Activated T-helper 1 cell treated with anti-CD3 and anti-CD28 coated beads, Interleukin-12 subunit alpha, Interleukin-12 subunit beta, Interleukin-2, Interleukin-4 antibody, amounts not matched to agents 30 ng/mL and 10 ng/mL and 1 ng/mL, durations not matched to agents 14 hours and 24 hours and 36 hours (primary cell): ENCODE results near the gene AUTS2. TPM values are rescaled to one million over a fixed set of nuclear protein-coding genes. Genes with fewer than 3 reads are reported as not detected.
"Not testable (repeated sequence)": the region's sequence is repeated elsewhere in the genome, so short reads cannot be mapped to it uniquely, and the experiment has no call there.

ENCODE experiments used
- DNase-seq: peaks from one replicate; pipeline ENCODE4 v3.0.0; 2021; ENCODE audit warnings: low spot score
- H3K27ac Mint-ChIP-seq: one replicate; pipeline ENCODE4 v1.8.0; 2021; ENCODE audit warnings: mild to moderate bottlenecking, mixed read lengths
- H3K27me3 Mint-ChIP-seq: one replicate; pipeline ENCODE4 v1.8.0; 2022; ENCODE audit warnings: mild to moderate bottlenecking, moderate library complexity, mixed read lengths; ENCODE audit not compliant: insufficient read depth
- H3K36me3 Mint-ChIP-seq: one replicate; pipeline ENCODE4 v1.8.0; 2021; ENCODE audit warnings: low read depth, mixed read lengths
- H3K4me1 Mint-ChIP-seq: one replicate; pipeline ENCODE4 v1.8.0; 2021; ENCODE audit warnings: low read depth, mixed read lengths
- H3K4me3 Mint-ChIP-seq: one replicate; pipeline ENCODE4 v1.8.0; 2021; ENCODE audit warnings: mild to moderate bottlenecking, moderate library complexity, mixed read lengths
- H3K9me3 Mint-ChIP-seq: one replicate; pipeline ENCODE4 v1.8.0; 2021; ENCODE audit warnings: mixed read lengths
- intact Hi-C: fragments of 100-400 bp; cut with micrococcal nuclease; formaldehyde crosslinking; loops from one replicate; pipeline ENCODE4 v1.15.1; 2024
- total RNA-seq: library from RNA; stranded (reverse); gene quantifications from 2 replicates; pipeline ENCODE4 v1.2.3, GENCODE V29; 2022

Gene AUTS2
- total RNA-seq, 1 donor from 2014 or later, result 2.7 TPM

- no peak overlapping the region for H3K4me3 Mint-ChIP-seq
- DNase-seq, result no peak
- no peak overlapping the region for H3K27ac Mint-ChIP-seq
- H3K4me1 Mint-ChIP-seq, result no peaks in the 10 kb centered on the region
- H3K36me3 Mint-ChIP-seq, result no peaks in the 10 kb centered on the region
- intact Hi-C loops, result no loop called here
- H3K9me3 Mint-ChIP-seq, result peaks cover 8% of the 10 kb centered on the region
- H3K27me3 Mint-ChIP-seq, result no peaks in the 10 kb centered on the region
Observed at GRCh38 chr7:70717553-70718329, 1119.5 kb downstream of the AUTS2 start.

- Mint-ChIP-seq H3K27me3 (no peaks in the 10 kb centered on the region), H3K4me1 (no peaks in the 10 kb centered on the region), H3K4me3 (no peak overlapping the region)
Observed at GRCh38 chr7:70719125-70719524, 1120.8 kb downstream of the AUTS2 start.

GRCh38 chr7:70720191-70720873 is 1122.1 kb downstream of the AUTS2 start:
- H3K4me3 Mint-ChIP-seq, result no peak overlapping the region
- no peak for DNase-seq
- no peaks in the 10 kb centered on the region for H3K36me3 Mint-ChIP-seq
- intact Hi-C loops, result no loop called here
- no peak overlapping the region for H3K27ac Mint-ChIP-seq
- H3K27me3 Mint-ChIP-seq, result no peaks in the 10 kb centered on the region
- no peaks in the 10 kb centered on the region for H3K4me1 Mint-ChIP-seq
- H3K9me3 Mint-ChIP-seq, result no peaks in the 10 kb centered on the region

More at GRCh38 chr7:70719125-70719524, 1120.8 kb downstream of the AUTS2 start:
- DNase-seq, result no peak
- intact Hi-C loops, result no loop called here
- Mint-ChIP-seq H3K9me3 (peaks cover 7% of the 10 kb centered on the region), H3K36me3 (no peaks in the 10 kb centered on the region), H3K27ac (no peak overlapping the region)

- intact Hi-C loops, result no loop called here
- Mint-ChIP-seq H3K27ac (no peak overlapping the region), H3K4me3 (no peak overlapping the region), H3K27me3 (no peaks in the 10 kb centered on the region), H3K36me3 (no peaks in the 10 kb centered on the region), H3K9me3 (no peaks in the 10 kb centered on the region), H3K4me1 (no peaks in the 10 kb centered on the region)
- DNase-seq, result no peak
Observed at GRCh38 chr7:70721500-70721899, 1123.2 kb downstream of the AUTS2 start.

- DNase-seq, result no peak
- H3K27me3 Mint-ChIP-seq, result no peaks in the 10 kb centered on the region
- intact Hi-C loops, result no loop called here
- no peak overlapping the region for H3K27ac Mint-ChIP-seq
- no peaks in the 10 kb centered on the region for H3K4me1 Mint-ChIP-seq
- H3K36me3 Mint-ChIP-seq, result no peaks in the 10 kb centered on the region
- H3K4me3 Mint-ChIP-seq, result no peak overlapping the region
- H3K9me3 Mint-ChIP-seq, result no peaks in the 10 kb centered on the region
Observed at GRCh38 chr7:70723339-70723738, 1125.1 kb downstream of the AUTS2 start.

- H3K27me3 Mint-ChIP-seq, result no peaks in the 10 kb centered on the region
- no peak overlapping the region for H3K4me3 Mint-ChIP-seq
- H3K9me3 Mint-ChIP-seq, result no peaks in the 10 kb centered on the region
- DNase-seq, result no peak
- H3K36me3 Mint-ChIP-seq, result no peaks in the 10 kb centered on the region
- H3K4me1 Mint-ChIP-seq, result no peaks in the 10 kb centered on the region
- H3K27ac Mint-ChIP-seq, result no peak overlapping the region
- intact Hi-C loops, result no loop called here
Observed at GRCh38 chr7:70725448-70725847, 1127.2 kb downstream of the AUTS2 start.

GRCh38 chr7:70726294-70726693 is 1128.0 kb downstream of the AUTS2 start:
- H3K4me1 Mint-ChIP-seq, result no peaks in the 10 kb centered on the region
- H3K27me3 Mint-ChIP-seq, result no peaks in the 10 kb centered on the region

GRCh38 chr7:70726951-70727378 is 1128.7 kb downstream of the AUTS2 start:
- Mint-ChIP-seq H3K4me1 (no peaks in the 10 kb centered on the region), H3K36me3 (no peaks in the 10 kb centered on the region), H3K27me3 (no peaks in the 10 kb centered on the region), H3K9me3 (no peaks in the 10 kb centered on the region), H3K4me3 (no peak overlapping the region), H3K27ac (no peak overlapping the region)
- intact Hi-C loops, result no loop called here
- DNase-seq, result no peak

More at GRCh38 chr7:70726294-70726693, 1128.0 kb downstream of the AUTS2 start:
- intact Hi-C loops, result no loop called here
- Mint-ChIP-seq H3K9me3 (no peaks in the 10 kb centered on the region), H3K27ac (no peak overlapping the region), H3K36me3 (no peaks in the 10 kb centered on the region), H3K4me3 (no peak overlapping the region)
- DNase-seq, result no peak

GRCh38 chr7:70727861-70728260 is 1129.6 kb downstream of the AUTS2 start:
- no peaks in the 10 kb centered on the region for H3K27me3 Mint-ChIP-seq
- H3K4me3 Mint-ChIP-seq, result no peak overlapping the region
- intact Hi-C loops, result no loop called here
- H3K27ac Mint-ChIP-seq, result no peak overlapping the region
- DNase-seq, result no peak
- H3K4me1 Mint-ChIP-seq, result no peaks in the 10 kb centered on the region
- no peaks in the 10 kb centered on the region for H3K9me3 Mint-ChIP-seq
- H3K36me3 Mint-ChIP-seq, result no peaks in the 10 kb centered on the region

- H3K9me3 Mint-ChIP-seq, result no peaks in the 10 kb centered on the region
- H3K36me3 Mint-ChIP-seq, result no peaks in the 10 kb centered on the region
- H3K27me3 Mint-ChIP-seq, result no peaks in the 10 kb centered on the region
- H3K4me3 Mint-ChIP-seq, result no peak overlapping the region
- no peak for DNase-seq
- intact Hi-C loops, result no loop called here
- H3K27ac Mint-ChIP-seq, result no peak overlapping the region
- H3K4me1 Mint-ChIP-seq, result no peaks in the 10 kb centered on the region
Observed at GRCh38 chr7:70728872-70729552, 1130.7 kb downstream of the AUTS2 start.

GRCh38 chr7:70729553-70730157 is 1131.4 kb downstream of the AUTS2 start:
- H3K36me3 Mint-ChIP-seq, H3K27ac Mint-ChIP-seq, DNase-seq, H3K27me3 Mint-ChIP-seq, H3K4me1 Mint-ChIP-seq, H3K9me3 Mint-ChIP-seq, intact Hi-C loops, H3K4me3 Mint-ChIP-seq: not testable (repeated sequence)

- intact Hi-C loops, result no loop called here
- no peaks in the 10 kb centered on the region for H3K4me1 Mint-ChIP-seq
- H3K27ac Mint-ChIP-seq, result no peak overlapping the region
- H3K9me3 Mint-ChIP-seq, result no peaks in the 10 kb centered on the region
- H3K36me3 Mint-ChIP-seq, result no peaks in the 10 kb centered on the region
- H3K4me3 Mint-ChIP-seq, result no peak overlapping the region
- no peak for DNase-seq
- H3K27me3 Mint-ChIP-seq, result no peaks in the 10 kb centered on the region
Observed at GRCh38 chr7:70730451-70731110, 1132.3 kb downstream of the AUTS2 start.
